ENCODE data around the gene SMURF1.
"Not testable (repeated sequence)": the region's sequence is repeated elsewhere in the genome, so short reads cannot be mapped to it uniquely, and the experiment has no call there.

DNA sequence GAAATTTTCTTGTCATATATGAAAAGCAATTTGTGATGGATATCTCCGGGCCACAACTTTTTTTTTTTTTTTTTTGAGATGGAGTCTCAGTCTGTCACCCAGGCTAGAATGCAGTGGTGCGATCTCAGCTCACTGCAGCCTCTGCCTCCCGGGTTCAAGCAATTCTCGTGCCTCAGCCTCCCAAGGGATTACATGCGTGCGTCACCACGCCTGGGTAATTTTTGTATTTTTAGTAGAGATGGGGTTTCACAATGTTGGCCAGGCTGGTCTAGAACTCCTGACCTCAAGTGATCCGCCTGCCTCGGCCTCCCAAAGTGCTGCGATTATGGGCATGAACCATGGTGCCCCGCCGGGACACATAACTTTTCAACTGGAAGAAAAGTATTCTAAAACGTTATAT lies 40.1 kb downstream of the SMURF1 start:
- TF ChIP-seq CTCF, POLR2AphosphoS5 (IDR thresholded peaks at IDR 0.05): not testable (repeated sequence)

Measured in suprapubic skin (tissue), 3 donors.